HEK293 (cell line): ENCODE results near the gene GTPBP1.

Experiments
- BCL6B ChIP-seq: fragments of 450-650 bp; formaldehyde crosslinking; IDR thresholded peaks from 2 replicates; pipeline ENCODE4 v1.5.1; 2017; ENCODE audit warnings: missing biosample characterization, missing genetic modification characterization
- CTCF ChIP-seq: fragments of 450-650 bp; formaldehyde crosslinking; IDR thresholded peaks from 2 replicates; pipeline ENCODE4 v1.5.1; 2016; ENCODE audit warnings: missing biosample characterization, missing genetic modification characterization
- MEIS1 ChIP-seq: sonication (generic); formaldehyde crosslinking; IDR thresholded peaks from 2 replicates; pipeline ENCODE4 v1.8.1; 2022; ENCODE audit warnings: missing genetic modification reagents, mild to moderate bottlenecking, borderline replicate concordance
- MZF1 ChIP-seq: fragments of 450-650 bp; formaldehyde crosslinking; IDR thresholded peaks from 2 replicates; pipeline ENCODE4 v1.5.1; 2017; ENCODE audit warnings: missing biosample characterization, missing genetic modification characterization, borderline replicate concordance
- SP3 ChIP-seq: fragments of 450-650 bp; formaldehyde crosslinking; IDR thresholded peaks from 2 replicates; pipeline ENCODE4 v1.5.1; 2016; ENCODE audit warnings: missing biosample characterization, missing genetic modification characterization
- WT1 ChIP-seq: fragments of 450-650 bp; formaldehyde crosslinking; IDR thresholded peaks from 2 replicates; pipeline ENCODE4 v1.5.1; 2016; ENCODE audit warnings: missing biosample characterization, missing genetic modification characterization
- ZBTB1 ChIP-seq: fragments of 450-650 bp; formaldehyde crosslinking; IDR thresholded peaks from 2 replicates; pipeline ENCODE4 v1.5.1; 2016; ENCODE audit warnings: missing biosample characterization, missing genetic modification characterization
- ZBTB21 ChIP-seq: fragments of 450-650 bp; formaldehyde crosslinking; IDR thresholded peaks from 2 replicates; pipeline ENCODE4 v1.5.1; 2017; ENCODE audit warnings: missing biosample characterization, missing genetic modification characterization
- ZFP41 ChIP-seq: fragments of 450-650 bp; formaldehyde crosslinking; IDR thresholded peaks from 2 replicates; pipeline ENCODE4 v1.5.1; 2016; ENCODE audit warnings: missing biosample characterization, missing genetic modification characterization, borderline replicate concordance
- ZIC2 ChIP-seq: fragments of 450-650 bp; formaldehyde crosslinking; IDR thresholded peaks from 2 replicates; pipeline ENCODE4 v1.5.1; 2016; ENCODE audit warnings: missing biosample characterization, missing genetic modification characterization
- ZNF157 ChIP-seq: fragments of 450-650 bp; formaldehyde crosslinking; IDR thresholded peaks from 2 replicates; pipeline ENCODE4 v1.5.1; 2016; ENCODE audit warnings: missing biosample characterization, missing genetic modification characterization
- ZNF19 ChIP-seq: fragments of 450-650 bp; formaldehyde crosslinking; IDR thresholded peaks from 2 replicates; pipeline ENCODE4; 2016; ENCODE audit warnings: missing biosample characterization, missing genetic modification characterization, low read depth
- ZNF202 ChIP-seq: fragments of 450-650 bp; formaldehyde crosslinking; IDR thresholded peaks from 2 replicates; pipeline ENCODE4 v1.5.1; 2016; ENCODE audit warnings: missing biosample characterization, missing genetic modification characterization, borderline replicate concordance
- ZNF280D ChIP-seq: fragments of 450-650 bp; formaldehyde crosslinking; IDR thresholded peaks from 2 replicates; pipeline ENCODE4 v1.5.1; 2016; ENCODE audit warnings: missing biosample characterization, missing genetic modification characterization
- ZNF292 ChIP-seq: fragments of 450-650 bp; formaldehyde crosslinking; IDR thresholded peaks from 2 replicates; pipeline ENCODE4 v1.5.1; 2016; ENCODE audit warnings: low read depth, missing biosample characterization, missing genetic modification characterization, borderline replicate concordance
- ZNF341 ChIP-seq: fragments of 450-650 bp; formaldehyde crosslinking; IDR thresholded peaks from 2 replicates; pipeline ENCODE4; 2016; ENCODE audit warnings: low read depth, missing biosample characterization, missing genetic modification characterization
- ZNF544 ChIP-seq: fragments of 450-650 bp; formaldehyde crosslinking; IDR thresholded peaks from 2 replicates; pipeline ENCODE4 v1.5.0; 2017; ENCODE audit warnings: missing biosample characterization, missing genetic modification characterization
- ZNF610 ChIP-seq: fragments of 450-650 bp; formaldehyde crosslinking; IDR thresholded peaks from 2 replicates; pipeline ENCODE4 v1.5.1; 2016; ENCODE audit warnings: missing biosample characterization, missing genetic modification characterization, borderline replicate concordance
- ZNF704 ChIP-seq: fragments of 450-650 bp; formaldehyde crosslinking; IDR thresholded peaks from 2 replicates; pipeline ENCODE4 v1.5.1; 2016; ENCODE audit warnings: missing biosample characterization, missing genetic modification characterization
- ZNF707 ChIP-seq: fragments of 450-650 bp; formaldehyde crosslinking; IDR thresholded peaks from 2 replicates; pipeline ENCODE4 v1.5.1; 2016; ENCODE audit warnings: missing biosample characterization, missing genetic modification characterization
- ZNF768 ChIP-seq: fragments of 450-650 bp; formaldehyde crosslinking; IDR thresholded peaks from 2 replicates; pipeline ENCODE4 v1.5.1; 2018; ENCODE audit warnings: missing biosample characterization, mild to moderate bottlenecking, missing genetic modification characterization
- ZSCAN30 ChIP-seq: fragments of 450-650 bp; IDR thresholded peaks from 2 replicates; pipeline ENCODE4 v1.5.1; 2018; ENCODE audit warnings: missing biosample characterization, mild to moderate bottlenecking, missing genetic modification characterization, moderate library complexity
- TF ChIP-seq, protein P1 (sequence below): fragments of 450-650 bp; formaldehyde crosslinking; IDR thresholded peaks from 2 replicates; pipeline ENCODE4 v1.5.1; 2016; ENCODE audit warnings: missing biosample characterization, missing genetic modification characterization
- TF ChIP-seq, protein P2 (sequence below): fragments of 450-650 bp; formaldehyde crosslinking; IDR thresholded peaks from 2 replicates; pipeline ENCODE4 v1.5.1; 2016; ENCODE audit warnings: missing biosample characterization, missing genetic modification characterization
- TF ChIP-seq, protein P3 (sequence below): fragments of 450-650 bp; formaldehyde crosslinking; IDR thresholded peaks from 2 replicates; pipeline ENCODE4; 2016; ENCODE audit warnings: missing biosample characterization, missing genetic modification characterization

GTPBP1 gene

DNA sequence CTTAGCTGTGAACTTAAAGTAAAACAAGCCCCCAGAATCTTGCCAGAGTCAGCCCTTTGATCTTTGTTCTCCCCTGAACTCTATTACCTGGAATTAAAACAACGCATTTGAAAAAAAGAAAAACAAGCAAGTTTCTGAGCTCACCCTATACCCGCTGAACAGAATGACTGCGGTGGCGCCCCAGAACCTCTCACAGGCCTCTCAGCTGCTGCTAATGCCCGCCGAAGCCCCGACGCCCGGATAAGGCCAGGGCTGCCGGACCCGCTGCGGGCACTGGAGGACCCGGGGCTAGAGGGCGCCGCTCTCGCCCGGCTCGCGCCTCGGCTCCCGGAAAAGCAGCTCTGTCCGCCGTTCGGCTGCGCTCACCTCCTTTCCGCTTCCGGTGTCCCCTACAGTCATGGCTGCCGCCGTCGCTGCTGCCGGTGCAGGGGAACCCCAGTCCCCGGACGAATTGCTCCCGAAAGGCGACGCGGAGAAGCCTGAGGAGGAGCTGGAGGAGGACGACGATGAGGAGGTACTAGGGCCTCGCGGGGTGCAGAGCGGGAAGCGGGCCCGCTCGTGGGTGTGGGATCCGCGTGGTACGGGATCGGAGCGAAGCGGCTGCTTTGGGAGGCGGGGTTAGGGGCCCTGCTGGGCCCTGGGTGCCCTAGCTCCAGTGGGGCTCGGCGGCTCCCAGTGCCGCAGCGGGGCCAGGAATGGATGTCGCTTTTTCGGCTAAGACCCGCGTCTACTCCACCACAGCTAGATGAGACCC, 24.0 kb upstream of the GTPBP1 start, which contains the start of gene TOMM22 (continued):
- TF ChIP-seq ZNF704 (tag by site-specific recombination) (no peak), CTCF (tag by site-specific recombination) (peak; percentile 98), SP3 (peak; percentile 80), ZNF768 (tag by site-specific recombination) (no peak), ZNF610 (peak; percentile 83; the same call in 1 of the 2 replicates), ZNF157 (tag by site-specific recombination) (no peak), WT1 (tag by site-specific recombination) (peak; percentile 24; the same call in 1 of the 2 replicates), ZIC2 (peak; percentile 58), MZF1 (tag by site-specific recombination) (0 out of 2 replicates have a peak, but pooled peaks have one; percentile 16), ZBTB21 (tag by site-specific recombination) (peak; percentile 75; the same call in 1 of the 2 replicates), ZBTB1 (tag by site-specific recombination) (no peak), ZNF341 (no peak), ZNF19 (no peak), MEIS1 (CRISPR knock-in tag) (no peak), ZNF280D (tag by site-specific recombination) (peak; percentile 86), ZFP41 (tag by site-specific recombination) (no peak), ZNF202 (no peak), ZNF544 (tag by site-specific recombination) (no peak), ZNF292 (tag by site-specific recombination) (no peak), ZSCAN30 (tag by site-specific recombination) (peak; percentile 92), ZNF707 (no peak), BCL6B (tag by site-specific recombination) (no peak)
- TF ChIP-seq, protein P1, sequence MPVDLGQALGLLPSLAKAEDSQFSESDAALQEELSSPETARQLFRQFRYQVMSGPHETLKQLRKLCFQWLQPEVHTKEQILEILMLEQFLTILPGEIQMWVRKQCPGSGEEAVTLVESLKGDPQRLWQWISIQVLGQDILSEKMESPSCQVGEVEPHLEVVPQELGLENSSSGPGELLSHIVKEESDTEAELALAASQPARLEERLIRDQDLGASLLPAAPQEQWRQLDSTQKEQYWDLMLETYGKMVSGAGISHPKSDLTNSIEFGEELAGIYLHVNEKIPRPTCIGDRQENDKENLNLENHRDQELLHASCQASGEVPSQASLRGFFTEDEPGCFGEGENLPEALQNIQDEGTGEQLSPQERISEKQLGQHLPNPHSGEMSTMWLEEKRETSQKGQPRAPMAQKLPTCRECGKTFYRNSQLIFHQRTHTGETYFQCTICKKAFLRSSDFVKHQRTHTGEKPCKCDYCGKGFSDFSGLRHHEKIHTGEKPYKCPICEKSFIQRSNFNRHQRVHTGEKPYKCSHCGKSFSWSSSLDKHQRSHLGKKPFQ (tag by site-specific recombination), result peak; percentile 85
- TF ChIP-seq, protein P2, sequence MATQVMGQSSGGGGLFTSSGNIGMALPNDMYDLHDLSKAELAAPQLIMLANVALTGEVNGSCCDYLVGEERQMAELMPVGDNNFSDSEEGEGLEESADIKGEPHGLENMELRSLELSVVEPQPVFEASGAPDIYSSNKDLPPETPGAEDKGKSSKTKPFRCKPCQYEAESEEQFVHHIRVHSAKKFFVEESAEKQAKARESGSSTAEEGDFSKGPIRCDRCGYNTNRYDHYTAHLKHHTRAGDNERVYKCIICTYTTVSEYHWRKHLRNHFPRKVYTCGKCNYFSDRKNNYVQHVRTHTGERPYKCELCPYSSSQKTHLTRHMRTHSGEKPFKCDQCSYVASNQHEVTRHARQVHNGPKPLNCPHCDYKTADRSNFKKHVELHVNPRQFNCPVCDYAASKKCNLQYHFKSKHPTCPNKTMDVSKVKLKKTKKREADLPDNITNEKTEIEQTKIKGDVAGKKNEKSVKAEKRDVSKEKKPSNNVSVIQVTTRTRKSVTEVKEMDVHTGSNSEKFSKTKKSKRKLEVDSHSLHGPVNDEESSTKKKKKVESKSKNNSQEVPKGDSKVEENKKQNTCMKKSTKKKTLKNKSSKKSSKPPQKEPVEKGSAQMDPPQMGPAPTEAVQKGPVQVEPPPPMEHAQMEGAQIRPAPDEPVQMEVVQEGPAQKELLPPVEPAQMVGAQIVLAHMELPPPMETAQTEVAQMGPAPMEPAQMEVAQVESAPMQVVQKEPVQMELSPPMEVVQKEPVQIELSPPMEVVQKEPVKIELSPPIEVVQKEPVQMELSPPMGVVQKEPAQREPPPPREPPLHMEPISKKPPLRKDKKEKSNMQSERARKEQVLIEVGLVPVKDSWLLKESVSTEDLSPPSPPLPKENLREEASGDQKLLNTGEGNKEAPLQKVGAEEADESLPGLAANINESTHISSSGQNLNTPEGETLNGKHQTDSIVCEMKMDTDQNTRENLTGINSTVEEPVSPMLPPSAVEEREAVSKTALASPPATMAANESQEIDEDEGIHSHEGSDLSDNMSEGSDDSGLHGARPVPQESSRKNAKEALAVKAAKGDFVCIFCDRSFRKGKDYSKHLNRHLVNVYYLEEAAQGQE (tag by site-specific recombination), result no peak
- TF ChIP-seq, protein P3, sequence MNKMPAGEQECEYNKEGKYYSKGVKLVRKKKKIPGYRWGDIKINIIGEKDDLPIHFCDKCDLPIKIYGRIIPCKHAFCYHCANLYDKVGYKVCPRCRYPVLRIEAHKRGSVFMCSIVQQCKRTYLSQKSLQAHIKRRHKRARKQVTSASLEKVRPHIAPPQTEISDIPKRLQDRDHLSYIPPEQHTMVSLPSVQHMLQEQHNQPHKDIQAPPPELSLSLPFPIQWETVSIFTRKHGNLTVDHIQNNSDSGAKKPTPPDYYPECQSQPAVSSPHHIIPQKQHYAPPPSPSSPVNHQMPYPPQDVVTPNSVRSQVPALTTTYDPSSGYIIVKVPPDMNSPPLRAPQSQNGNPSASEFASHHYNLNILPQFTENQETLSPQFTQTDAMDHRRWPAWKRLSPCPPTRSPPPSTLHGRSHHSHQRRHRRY (tag by site-specific recombination), result 0 out of 2 replicates have a peak, but pooled peaks have one; percentile 40
